WERI-Rb-1 (cell line): ENCODE data around the gene KAT2B.
"Not testable (repeated sequence)": the region's sequence is repeated elsewhere in the genome, so short reads cannot be mapped to it uniquely, and the experiment has no call there.

Experiments
- DNase-seq: peaks from one replicate; pipeline ENCODE4 v3.0.0-alpha.2; 2020
- H3K27ac ChIP-seq: fragments of 250-450 bp; sonication (Bioruptor Pico); 2 replicates; pipeline ENCODE4 v1.5.1; 2020; ENCODE audit warnings: mild to moderate bottlenecking, moderate library complexity
- H3K27me3 ChIP-seq: fragments of 250-450 bp; sonication (Bioruptor Pico); 2 replicates; pipeline ENCODE4 v1.5.1; 2021; ENCODE audit warnings: mild to moderate bottlenecking, low read depth, moderate library complexity; ENCODE audit not compliant: insufficient read depth, severe bottlenecking
- H3K36me3 ChIP-seq: fragments of 250-450 bp; sonication (Bioruptor Pico); 2 replicates; pipeline ENCODE4 v1.5.1; 2020; ENCODE audit warnings: mild to moderate bottlenecking, moderate library complexity
- H3K4me3 ChIP-seq: 2 replicates; pipeline ENCODE4 v1.5.1; 2011; ENCODE audit warnings: low read depth, mild to moderate bottlenecking, control low read depth, low read length
- H3K9me3 ChIP-seq: fragments of 250-450 bp; sonication (Bioruptor Pico); 2 replicates; pipeline ENCODE4 v1.5.1; 2021; ENCODE audit warnings: mild to moderate bottlenecking, moderate library complexity; ENCODE audit not compliant: severe bottlenecking
- TF ChIP-seq, protein P1 (sequence below): IDR thresholded peaks from 2 replicates; pipeline ENCODE4 v1.5.1; 2011; ENCODE audit warnings: low read depth, mild to moderate bottlenecking, control low read depth, inconsistent platforms, low read length

Gene KAT2B

DNA sequence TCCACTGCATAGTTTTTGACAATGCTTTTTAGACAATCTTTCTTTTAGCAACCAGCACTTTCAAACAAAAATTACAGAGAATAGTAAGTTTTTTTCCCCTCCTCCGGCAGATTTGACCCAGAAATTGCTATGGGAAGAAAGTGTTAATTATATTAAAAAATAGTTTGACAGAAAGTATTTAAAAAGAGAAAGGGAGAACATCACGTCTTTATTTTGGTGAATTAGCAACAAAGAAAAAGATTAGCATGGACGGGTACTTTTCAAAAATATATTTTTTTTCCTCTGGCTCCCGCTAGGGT, 831 bp upstream of the KAT2B start:
- no peak for DNase-seq
- TF ChIP-seq, protein P1, sequence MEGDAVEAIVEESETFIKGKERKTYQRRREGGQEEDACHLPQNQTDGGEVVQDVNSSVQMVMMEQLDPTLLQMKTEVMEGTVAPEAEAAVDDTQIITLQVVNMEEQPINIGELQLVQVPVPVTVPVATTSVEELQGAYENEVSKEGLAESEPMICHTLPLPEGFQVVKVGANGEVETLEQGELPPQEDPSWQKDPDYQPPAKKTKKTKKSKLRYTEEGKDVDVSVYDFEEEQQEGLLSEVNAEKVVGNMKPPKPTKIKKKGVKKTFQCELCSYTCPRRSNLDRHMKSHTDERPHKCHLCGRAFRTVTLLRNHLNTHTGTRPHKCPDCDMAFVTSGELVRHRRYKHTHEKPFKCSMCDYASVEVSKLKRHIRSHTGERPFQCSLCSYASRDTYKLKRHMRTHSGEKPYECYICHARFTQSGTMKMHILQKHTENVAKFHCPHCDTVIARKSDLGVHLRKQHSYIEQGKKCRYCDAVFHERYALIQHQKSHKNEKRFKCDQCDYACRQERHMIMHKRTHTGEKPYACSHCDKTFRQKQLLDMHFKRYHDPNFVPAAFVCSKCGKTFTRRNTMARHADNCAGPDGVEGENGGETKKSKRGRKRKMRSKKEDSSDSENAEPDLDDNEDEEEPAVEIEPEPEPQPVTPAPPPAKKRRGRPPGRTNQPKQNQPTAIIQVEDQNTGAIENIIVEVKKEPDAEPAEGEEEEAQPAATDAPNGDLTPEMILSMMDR, result no peak
- Histone ChIP-seq H3K36me3 (peaks cover 5% of the 10 kb centered on the region), H3K9me3 (no peaks in the 10 kb centered on the region), H3K27ac (peak overlapping the region; percentile 96), H3K4me3 (peak overlapping the region; percentile 90), H3K27me3 (no peaks in the 10 kb centered on the region)

DNA sequence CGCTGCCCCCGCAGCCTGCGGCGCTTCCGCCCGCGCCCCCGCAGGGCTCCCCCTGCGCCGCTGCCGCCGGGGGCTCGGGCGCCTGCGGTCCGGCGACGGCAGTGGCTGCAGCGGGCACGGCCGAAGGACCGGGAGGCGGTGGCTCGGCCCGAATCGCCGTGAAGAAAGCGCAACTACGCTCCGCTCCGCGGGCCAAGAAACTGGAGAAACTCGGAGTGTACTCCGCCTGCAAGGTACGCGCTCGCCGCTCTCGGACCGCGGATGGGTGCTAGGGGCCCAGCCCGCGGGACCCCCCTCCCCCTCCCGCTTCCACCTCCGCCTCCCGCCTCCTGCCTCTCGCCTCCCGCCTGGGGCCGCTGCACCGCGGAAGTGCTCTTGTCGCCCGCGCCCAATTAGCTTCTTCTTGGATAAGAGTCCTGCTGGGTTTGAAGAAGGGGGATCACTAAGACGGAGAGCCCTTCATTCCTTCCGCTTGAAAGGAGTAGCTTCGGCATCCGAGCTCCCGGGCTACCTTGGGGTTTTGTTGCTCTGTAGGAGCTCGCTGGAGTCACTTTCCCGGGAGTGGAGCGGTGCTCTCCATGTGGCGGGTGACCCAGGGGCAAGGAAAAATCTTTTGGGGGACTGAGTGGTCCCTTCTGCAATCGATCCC, 426 bp downstream of the KAT2B start:
- DNase-seq, result peak; percentile 85
- Histone ChIP-seq H3K36me3 (peaks cover 5% of the 10 kb centered on the region), H3K4me3 (peak overlapping the region; percentile 79), H3K27ac (peak overlapping the region; percentile 89), H3K27me3 (no peaks in the 10 kb centered on the region), H3K9me3 (no peaks in the 10 kb centered on the region)
- TF ChIP-seq, protein P1, result no peak

DNA sequence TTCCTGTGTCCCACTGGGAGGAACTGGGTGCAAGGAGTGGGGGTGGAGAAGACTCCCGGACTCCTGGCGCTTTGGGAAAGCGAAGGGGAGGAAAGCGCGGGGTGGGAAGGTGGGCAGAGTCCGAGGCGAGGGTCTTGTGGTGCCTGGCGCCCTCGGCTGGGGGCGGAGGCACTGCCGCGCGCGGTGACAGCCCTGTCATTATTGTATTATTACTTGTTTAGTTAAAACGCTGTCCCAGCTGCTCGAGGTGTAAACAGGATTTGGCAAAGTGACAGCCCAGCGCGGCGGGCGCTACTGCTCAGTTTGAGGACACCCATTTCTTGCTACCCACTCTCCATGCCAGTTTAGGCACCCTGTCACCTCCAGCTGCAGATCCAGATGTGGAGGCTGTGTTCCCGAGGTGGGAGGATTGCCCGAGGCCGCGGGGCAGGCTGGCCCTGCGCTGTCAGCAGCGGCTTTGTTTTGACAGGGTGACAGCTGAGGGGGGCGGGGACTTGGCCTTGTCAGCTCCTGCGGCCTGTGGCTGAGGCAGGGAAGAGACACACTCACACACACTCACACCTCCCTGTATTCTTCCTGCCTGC, 1.0 kb downstream of the KAT2B start:
- Histone ChIP-seq H3K27ac (peak overlapping the region; percentile 89), H3K36me3 (peaks cover 5% of the 10 kb centered on the region), H3K9me3 (no peaks in the 10 kb centered on the region), H3K27me3 (no peaks in the 10 kb centered on the region), H3K4me3 (peak overlapping the region; percentile 79)
- TF ChIP-seq, protein P1, result no peak
- DNase-seq, result peak; percentile 90

DNA sequence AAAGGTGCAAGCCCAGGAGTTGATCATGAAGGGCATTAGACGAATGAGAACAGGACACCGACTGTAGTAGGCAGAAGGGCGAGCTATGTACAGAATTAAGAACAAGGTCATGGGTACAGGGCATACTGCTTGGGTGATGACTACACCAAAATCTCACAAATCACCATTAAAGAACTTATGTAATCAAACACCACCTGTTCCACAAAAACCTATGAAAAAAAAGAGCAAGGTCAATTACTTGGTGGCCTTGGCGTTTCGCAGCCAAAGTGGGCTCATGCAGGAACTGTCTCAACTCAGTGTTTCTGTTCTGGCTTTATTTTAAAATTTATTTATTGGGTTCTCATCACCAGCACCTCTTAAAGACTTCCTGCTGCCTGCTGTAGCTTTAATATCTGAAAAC, 2.1 kb downstream of the KAT2B start:
- Histone ChIP-seq H3K9me3 (no peaks in the 10 kb centered on the region), H3K4me3 (no peak overlapping the region; the same call in 1 of the 2 replicates), H3K27me3 (no peaks in the 10 kb centered on the region), H3K27ac (no peak overlapping the region), H3K36me3 (peaks cover 5% of the 10 kb centered on the region)
- TF ChIP-seq, protein P1, result no peak
- DNase-seq, result no peak

GRCh38 chr3:20043396-20043795, 3.1 kb downstream of the KAT2B start:
- TF ChIP-seq, protein P1, result no peak
- no peak overlapping the region for H3K4me3 ChIP-seq
- H3K27me3 ChIP-seq, result no peaks in the 10 kb centered on the region
- peak overlapping the region; percentile 28; the same call in 1 of the 2 replicates for H3K27ac ChIP-seq
- H3K9me3 ChIP-seq, result no peaks in the 10 kb centered on the region
- no peak for DNase-seq
- H3K36me3 ChIP-seq, result peaks cover 5% of the 10 kb centered on the region

- Histone ChIP-seq H3K36me3 (peaks cover 5% of the 10 kb centered on the region), H3K4me3 (no peak overlapping the region)
- DNase-seq, result no peak
Observed at GRCh38 chr3:20043825-20044224, 3.6 kb downstream of the KAT2B start.

GRCh38 chr3:20045141-20045540, 4.9 kb downstream of the KAT2B start:
- not testable (repeated sequence) for H3K27me3 ChIP-seq, H3K9me3 ChIP-seq, H3K27ac ChIP-seq, DNase-seq, H3K36me3 ChIP-seq, H3K4me3 ChIP-seq

More at GRCh38 chr3:20043825-20044224, 3.6 kb downstream of the KAT2B start:
- Histone ChIP-seq H3K27me3 (no peaks in the 10 kb centered on the region), H3K27ac (no peak overlapping the region; the same call in 1 of the 2 replicates), H3K9me3 (no peaks in the 10 kb centered on the region)
- TF ChIP-seq, protein P1, result no peak
